PC-3 (cell line): ENCODE results near the gene CFD. TPM values are rescaled to one million over a fixed set of nuclear protein-coding genes. Genes with fewer than 3 reads are reported as not detected.
"Not testable (repeated sequence)": the region's sequence is repeated elsewhere in the genome, so short reads cannot be mapped to it uniquely, and the experiment has no call there.

ENCODE experiments used
- ATAC-seq: fragments of 200-7000 bp; cut with Tn5 transposase; 2 replicates; pipeline ENCODE4 v1.9.1; 2020; ENCODE audit warnings: mild to moderate bottlenecking, moderate library complexity
- BruUV-seq: library from RNA; stranded (reverse); fragments of 400-500 nt; replicated peaks from 2 replicates; lab custom pipeline; 2021; lab: Mats Ljungman, UMichigan
- CTCF ChIA-PET: fragments of 300-600 bp; sonication (Branson Sonifier 250); formaldehyde crosslinking; loops from one replicate; lab custom pipeline; 2022; ENCODE audit warnings: antibody characterized with exemption; lab: Charles Lee
- POLR2A ChIA-PET: fragments of 300-600 bp; sonication (Branson Sonifier 250); formaldehyde crosslinking; loops from one replicate; lab custom pipeline; 2022; ENCODE audit warnings: antibody characterized with exemption; ENCODE audit not compliant: unreplicated experiment; lab: Charles Lee
- DNase-seq: peaks from one replicate; pipeline ENCODE4 v3.0.0-alpha.2; 2015
- H2AFZ ChIP-seq: fragments of 300-600 bp; sonication (generic); 2 replicates; pipeline ENCODE4 v1.6.0; 2016; ENCODE audit warnings: antibody characterized with exemption, low read length
- H3F3A ChIP-seq: fragments of 300-600 bp; sonication (generic); one replicate; pipeline ENCODE4 v1.6.0; 2017; ENCODE audit warnings: antibody characterized with exemption, low read length, control low read depth, mild to moderate bottlenecking; ENCODE audit not compliant: unreplicated experiment
- H3K27ac ChIP-seq: fragments of 300-600 bp; sonication (generic); 2 replicates; pipeline ENCODE4 v1.5.1; 2016; ENCODE audit warnings: mild to moderate bottlenecking, low read length
- H3K27me3 ChIP-seq: fragments of 300-600 bp; sonication (generic); 2 replicates; pipeline ENCODE4 v1.6.1; 2016; ENCODE audit warnings: low read length, mixed read lengths
- H3K36me3 ChIP-seq: fragments of 300-600 bp; sonication (generic); 2 replicates; pipeline ENCODE4 v1.6.1; 2016; ENCODE audit warnings: low read depth, mixed run types, low read length, mixed read lengths
- H3K4me1 ChIP-seq: fragments of 300-600 bp; sonication (generic); 2 replicates; pipeline ENCODE4 v1.5.1; 2016; ENCODE audit warnings: low read length; ENCODE audit not compliant: insufficient read depth
- H3K4me2 ChIP-seq: fragments of 300-600 bp; sonication (generic); 2 replicates; pipeline ENCODE4 v1.6.0; 2016; ENCODE audit warnings: low read length
- H3K4me3 ChIP-seq: fragments of 300-600 bp; sonication (generic); 2 replicates; pipeline ENCODE4 v1.5.1; 2016; ENCODE audit warnings: mild to moderate bottlenecking, low read length, mixed read lengths
- H3K79me2 ChIP-seq: fragments of 300-600 bp; sonication (generic); 2 replicates; pipeline ENCODE4 v1.6.1; 2017; ENCODE audit warnings: low read length, mixed read lengths
- H3K9ac ChIP-seq: fragments of 300-600 bp; sonication (generic); 2 replicates; pipeline ENCODE4 v1.6.0; 2016; ENCODE audit warnings: mild to moderate bottlenecking, low read length
- H3K9me2 ChIP-seq: fragments of 300-600 bp; sonication (generic); replicated peaks from 2 replicates; pipeline ENCODE4 v1.6.1; 2016; ENCODE audit warnings: mixed run types, low read length, mixed read lengths
- H3K9me3 ChIP-seq: fragments of 300-600 bp; sonication (generic); 2 replicates; pipeline ENCODE4 v1.6.1; 2016; ENCODE audit warnings: low read length, mixed read lengths
- H4K20me1 ChIP-seq: fragments of 300-600 bp; sonication (generic); 2 replicates; pipeline ENCODE4 v1.6.1; 2016; ENCODE audit warnings: low read length, mixed read lengths
- EZH2 ChIP-seq: fragments of 300-600 bp; sonication (generic); IDR thresholded peaks from one replicate; pipeline ENCODE4 v1.6.1; 2017; ENCODE audit warnings: antibody characterized with exemption, mild to moderate bottlenecking, low read length; ENCODE audit not compliant: unreplicated experiment
- EZH2phosphoT487 ChIP-seq: fragments of 300-600 bp; sonication (generic); IDR thresholded peaks from 2 replicates; pipeline ENCODE4 v1.6.1; 2018; ENCODE audit warnings: mild to moderate bottlenecking, antibody characterized with exemption, low read length, borderline replicate concordance
- intact Hi-C: fragments of 100-400 bp; cut with micrococcal nuclease; formaldehyde crosslinking; loops from 2 replicates; pipeline ENCODE4 v1.9.0; 2023
- total RNA-seq: library from RNA; depleted of rRNA; stranded (reverse); fragments of >200 nt; gene quantifications from 2 replicates; pipeline ENCODE4 v1.2.3, GENCODE V29; 2014
- TF ChIP-seq, protein P1 (sequence below): fragments of 300-600 bp; sonication (generic); conservative IDR thresholded peaks from 2 replicates; pipeline ENCODE4 v1.5.1; 2017; ENCODE audit warnings: antibody characterized with exemption, low read depth, mild to moderate bottlenecking, low read length

The CFD gene
- total RNA-seq, 1 experiment from 2014 or later = 22.4 TPM

- no peaks in the 10 kb centered on the region for H4K20me1 ChIP-seq
- ATAC-seq = no peak
- peaks cover 5% of the 10 kb centered on the region; the same call in 1 of the 2 replicates for H3K36me3 ChIP-seq
- no peak for DNase-seq
- no TSS peak for BruUV-seq
- no peak overlapping the region for H3K9ac ChIP-seq
- no peaks in the 10 kb centered on the region for H3F3A ChIP-seq
- POLR2A ChIA-PET = no interaction called here
- H2AFZ ChIP-seq = no peak overlapping the region
- H3K9me3 ChIP-seq = no peaks in the 10 kb centered on the region
- H3K4me2 ChIP-seq = no peak overlapping the region
- H3K27ac ChIP-seq = no peak overlapping the region
- CTCF ChIA-PET = no interaction called here
- H3K4me3 ChIP-seq = no peak overlapping the region
- intact Hi-C loops = no loop called here
- H3K27me3 ChIP-seq = no peaks in the 10 kb centered on the region
- no peaks in the 10 kb centered on the region for H3K79me2 ChIP-seq
- no peak for TF ChIP-seq EZH2
- no peak for TF ChIP-seq EZH2phosphoT487
- TF ChIP-seq, protein P1, sequence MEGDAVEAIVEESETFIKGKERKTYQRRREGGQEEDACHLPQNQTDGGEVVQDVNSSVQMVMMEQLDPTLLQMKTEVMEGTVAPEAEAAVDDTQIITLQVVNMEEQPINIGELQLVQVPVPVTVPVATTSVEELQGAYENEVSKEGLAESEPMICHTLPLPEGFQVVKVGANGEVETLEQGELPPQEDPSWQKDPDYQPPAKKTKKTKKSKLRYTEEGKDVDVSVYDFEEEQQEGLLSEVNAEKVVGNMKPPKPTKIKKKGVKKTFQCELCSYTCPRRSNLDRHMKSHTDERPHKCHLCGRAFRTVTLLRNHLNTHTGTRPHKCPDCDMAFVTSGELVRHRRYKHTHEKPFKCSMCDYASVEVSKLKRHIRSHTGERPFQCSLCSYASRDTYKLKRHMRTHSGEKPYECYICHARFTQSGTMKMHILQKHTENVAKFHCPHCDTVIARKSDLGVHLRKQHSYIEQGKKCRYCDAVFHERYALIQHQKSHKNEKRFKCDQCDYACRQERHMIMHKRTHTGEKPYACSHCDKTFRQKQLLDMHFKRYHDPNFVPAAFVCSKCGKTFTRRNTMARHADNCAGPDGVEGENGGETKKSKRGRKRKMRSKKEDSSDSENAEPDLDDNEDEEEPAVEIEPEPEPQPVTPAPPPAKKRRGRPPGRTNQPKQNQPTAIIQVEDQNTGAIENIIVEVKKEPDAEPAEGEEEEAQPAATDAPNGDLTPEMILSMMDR = no peak
- no peaks in the 10 kb centered on the region for H3K9me2 ChIP-seq
- no peaks in the 10 kb centered on the region for H3K4me1 ChIP-seq
Measured at GRCh38 chr19:876780-877314, 17.4 kb downstream of the CFD start.

GRCh38 chr19:877992-878660 is 18.7 kb downstream of the CFD start:
- H3K4me2 ChIP-seq, H2AFZ ChIP-seq, H4K20me1 ChIP-seq, H3K9ac ChIP-seq, BruUV-seq, H3F3A ChIP-seq, H3K4me3 ChIP-seq, intact Hi-C loops, POLR2A ChIA-PET, H3K79me2 ChIP-seq, H3K36me3 ChIP-seq, H3K9me3 ChIP-seq, H3K27me3 ChIP-seq, H3K9me2 ChIP-seq, H3K4me1 ChIP-seq, DNase-seq, ATAC-seq, H3K27ac ChIP-seq: not testable (repeated sequence)
- CTCF ChIA-PET = interaction anchor here (0.6 kb wide), 1 partner anchor 46 kb away, joined by 4 read pairs; no protein-coding TSS in a partner anchor

DNA sequence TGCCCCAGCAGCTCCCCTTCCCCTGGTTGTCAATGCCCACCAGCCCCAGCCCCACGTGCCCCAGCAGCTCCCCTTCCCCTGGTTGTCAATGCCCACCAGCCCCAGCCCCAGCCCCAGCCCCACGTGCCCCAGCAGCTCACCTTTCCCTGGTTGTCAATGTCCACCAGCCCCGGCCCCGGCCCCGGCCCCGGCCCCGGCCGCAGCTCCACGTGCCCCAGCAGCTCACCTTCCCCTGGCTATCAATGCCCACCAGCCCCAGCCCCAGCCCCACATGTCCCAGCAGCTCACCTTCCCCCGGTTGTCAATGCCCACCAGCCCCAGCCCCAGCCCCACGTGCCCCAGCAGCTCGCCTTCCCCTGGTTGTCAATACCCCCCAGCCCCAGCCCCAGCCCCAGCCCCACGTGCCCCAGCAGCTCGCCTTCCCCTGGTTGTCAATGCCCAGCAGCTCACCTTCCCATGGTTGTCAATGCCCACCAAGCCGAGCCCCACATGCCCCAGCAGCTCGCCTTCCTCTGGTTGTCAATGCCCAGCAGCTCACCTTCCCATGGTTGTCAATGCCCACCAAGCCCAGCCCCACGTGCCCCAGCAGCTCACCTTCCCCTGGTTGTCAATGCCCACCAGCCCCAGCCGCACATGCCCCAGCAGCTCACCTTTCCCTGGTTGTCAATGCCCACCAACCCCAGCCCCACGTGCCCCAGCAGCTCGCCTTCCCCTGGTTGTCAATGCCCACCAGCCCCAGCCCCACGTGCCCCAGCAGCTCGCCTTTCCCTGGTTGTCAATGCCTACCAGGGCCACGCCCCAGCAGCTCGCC is 19.5 kb downstream of the CFD start:
- H2AFZ ChIP-seq, H3K4me3 ChIP-seq, H3K36me3 ChIP-seq, H3K4me2 ChIP-seq, H3K9me3 ChIP-seq, H3F3A ChIP-seq, H3K4me1 ChIP-seq, H3K27me3 ChIP-seq, POLR2A ChIA-PET, H3K27ac ChIP-seq, H3K79me2 ChIP-seq, BruUV-seq, ATAC-seq, H3K9me2 ChIP-seq, intact Hi-C loops, H3K9ac ChIP-seq, H4K20me1 ChIP-seq, DNase-seq: not testable (repeated sequence)
- CTCF ChIA-PET = interaction anchor here (0.6 kb wide), 1 partner anchor 45 kb away, joined by 4 read pairs; no protein-coding TSS in a partner anchor
